Natural killer cell (primary cell): ENCODE results near the gene PAX4. TPM values are rescaled to one million over a fixed set of nuclear protein-coding genes. Genes with fewer than 3 reads are reported as not detected.

ENCODE experiments used
- ATAC-seq, 3 donors: fragments of 150-1000 bp in 2 of 3; fragments of 200-7000 bp in 1 of 3; cut with Tn5 transposase; 1 replicate in 1 of 3; 2 replicates in 2 of 3; pipeline ENCODE4 v1.10.0; 2021; ENCODE audit warnings: mild to moderate bottlenecking in 2 of 3, moderate library complexity in 2 of 3
- DNase-seq, 2 donors: peaks; one replicate each; pipeline versions ENCODE4 v3.0.0 to v3.0.0-alpha.2; 2013 to 2021; ENCODE audit warnings: mixed read lengths in 1 of 2
- H3K27ac ChIP-seq: one replicate; pipeline ENCODE4 v1.5.1; 2013; ENCODE audit warnings: mild to moderate bottlenecking, low read length
- H3K27me3 ChIP-seq: one replicate; pipeline ENCODE4 v1.6.1; 2013; ENCODE audit warnings: low read length; ENCODE audit not compliant: control insufficient read depth, insufficient read depth
- H3K36me3 ChIP-seq: one replicate; pipeline ENCODE4 v1.6.1; 2013; ENCODE audit warnings: low read length; ENCODE audit not compliant: control insufficient read depth, insufficient read depth
- H3K4me1 ChIP-seq: one replicate; pipeline ENCODE4 v1.6.1; 2013; ENCODE audit warnings: low read length; ENCODE audit not compliant: control insufficient read depth, insufficient read depth
- H3K4me3 ChIP-seq: one replicate; pipeline ENCODE4 v1.5.1; 2013; ENCODE audit warnings: low read length
- H3K9me3 ChIP-seq: one replicate; pipeline ENCODE4 v1.6.1; 2013; ENCODE audit warnings: low read length; ENCODE audit not compliant: control insufficient read depth, insufficient read depth
- H3K27ac Mint-ChIP-seq, 2 donors: one replicate each; pipeline ENCODE4 v1.8.0; 2022; ENCODE audit warnings: mild to moderate bottlenecking in 2 of 2, mixed read lengths in 2 of 2, moderate library complexity in 1 of 2
- H3K27me3 Mint-ChIP-seq, 2 donors: one replicate each; pipeline ENCODE4 v1.8.0; 2022; ENCODE audit warnings: low read depth in 2 of 2, mixed read lengths in 2 of 2
- H3K36me3 Mint-ChIP-seq: one replicate; pipeline ENCODE4 v1.8.0; 2022; ENCODE audit warnings: mixed read lengths
- H3K4me1 Mint-ChIP-seq, 2 donors: one replicate each; pipeline ENCODE4 v1.8.0; 2022; ENCODE audit warnings: mixed read lengths in 2 of 2
- H3K4me3 Mint-ChIP-seq: one replicate; pipeline ENCODE4 v1.8.0; 2022; ENCODE audit warnings: mild to moderate bottlenecking, moderate library complexity, mixed read lengths
- H3K9me3 Mint-ChIP-seq, 2 donors: one replicate each; pipeline ENCODE4 v1.8.0; 2022; ENCODE audit warnings: mixed read lengths in 2 of 2
- CTCF ChIP-seq: fragments of 200-600 bp; IDR thresholded peaks from one replicate; pipeline ENCODE4 v1.8.0; 2022; ENCODE audit warnings: antibody characterized with exemption
- WGBS: methylation state at CpG from one replicate; pipeline ENCODE4 v1.1.7; 2013; ENCODE audit warnings: missing lambda C conversion rate; ENCODE audit not compliant: insufficient coverage; 5-methylcytosine and 5-hydroxymethylcytosine counted together
- intact Hi-C: fragments of 100-400 bp; cut with micrococcal nuclease; formaldehyde crosslinking; loops from one replicate; pipeline ENCODE4 v1.14.2; 2022
- total RNA-seq, 4 donors: library from RNA; stranded (reverse); fragments of 120-200 nt in 1 of 4; gene quantifications; one replicate each; pipeline versions ENCODE4 v1.2.3 to v1.2.4, GENCODE V29; 2013 to 2022

Gene PAX4
- total RNA-seq, 3 donors from 2014 or later (not counting 1 experiment from before 2014, with no cell fraction given), result not detected

- intact Hi-C loops, result no loop called here
- 98% methylated on average over 7 of the region's 7 CpGs for WGBS
- peaks cover 51 to 65% of the 10 kb centered on the region in 2 donors for H3K4me1 Mint-ChIP-seq
These were observed 48.0 kb upstream of the PAX4 start for GRCh38 chr7:127665922-127666321.

GRCh38 chr7:127658970-127659630 is 41.2 kb upstream of the PAX4 start:
- Histone ChIP-seq H3K27ac (no peak overlapping the region), H3K36me3 (peaks cover 11% of the 10 kb centered on the region), H3K4me1 (no peaks in the 10 kb centered on the region), H3K27me3 (no peaks in the 10 kb centered on the region), H3K4me3 (no peak overlapping the region), H3K9me3 (no peaks in the 10 kb centered on the region)
- intact Hi-C loops, result no loop called here
- TF ChIP-seq CTCF, result no peak
- no peak for ATAC-seq
- no peaks in the 10 kb centered on the region for H3K27me3 Mint-ChIP-seq
- 29% methylated on average over 1 of the region's 3 CpGs for WGBS
- no peak overlapping the region for H3K4me3 Mint-ChIP-seq
- no peaks in the 10 kb centered on the region for H3K36me3 Mint-ChIP-seq
- H3K27ac Mint-ChIP-seq, result no peak overlapping the region
- H3K4me1 Mint-ChIP-seq, result peaks cover 43 to 72% of the 10 kb centered on the region in 2 donors
- no peak for DNase-seq
- no peaks in the 10 kb centered on the region for H3K9me3 Mint-ChIP-seq

More at GRCh38 chr7:127665922-127666321, 48.0 kb upstream of the PAX4 start:
- H3K36me3 ChIP-seq, result peaks cover 2% of the 10 kb centered on the region
- DNase-seq, result no peak
- H3K27ac Mint-ChIP-seq, result no peak overlapping the region
- H3K9me3 ChIP-seq, result no peaks in the 10 kb centered on the region
- TF ChIP-seq CTCF, result no peak
- no peak overlapping the region for H3K4me3 Mint-ChIP-seq
- no peaks in the 10 kb centered on the region for H3K4me1 ChIP-seq
- no peak for ATAC-seq
- no peaks in the 10 kb centered on the region for H3K27me3 Mint-ChIP-seq
- no peak overlapping the region for H3K4me3 ChIP-seq
- H3K36me3 Mint-ChIP-seq, result no peaks in the 10 kb centered on the region
- no peaks in the 10 kb centered on the region for H3K27me3 ChIP-seq
- no peaks in the 10 kb centered on the region for H3K9me3 Mint-ChIP-seq
- H3K27ac ChIP-seq, result no peak overlapping the region

GRCh38 chr7:127657500-127657899 is 39.6 kb upstream of the PAX4 start:
- peaks cover 11% of the 10 kb centered on the region for H3K36me3 ChIP-seq
- no peaks in the 10 kb centered on the region for H3K27me3 ChIP-seq
- H3K36me3 Mint-ChIP-seq, result no peaks in the 10 kb centered on the region
- no peak overlapping the region for H3K4me3 ChIP-seq
- H3K27ac Mint-ChIP-seq, result no peak overlapping the region
- H3K27ac ChIP-seq, result no peak overlapping the region
- no peak overlapping the region for H3K4me3 Mint-ChIP-seq
- no peaks in the 10 kb centered on the region for H3K27me3 Mint-ChIP-seq
- no peaks in the 10 kb centered on the region for H3K9me3 Mint-ChIP-seq
- DNase-seq, result no peak
- TF ChIP-seq CTCF, result no peak
- ATAC-seq, result no peak
- intact Hi-C loops, result no loop called here
- WGBS, result 98% methylated on average over 3 of the region's 3 CpGs
- H3K4me1 Mint-ChIP-seq, result peaks cover 53 to 81% of the 10 kb centered on the region in 2 donors
- no peaks in the 10 kb centered on the region for H3K9me3 ChIP-seq
- peaks cover 9% of the 10 kb centered on the region for H3K4me1 ChIP-seq

GRCh38 chr7:127655720-127656119 is 37.8 kb upstream of the PAX4 start:
- ATAC-seq, result no peak

More at GRCh38 chr7:127655720-127656119, 37.8 kb upstream of the PAX4 start:
- Histone ChIP-seq H3K27ac (no peak overlapping the region), H3K4me3 (no peak overlapping the region), H3K27me3 (no peaks in the 10 kb centered on the region), H3K4me1 (peaks cover 21% of the 10 kb centered on the region), H3K9me3 (no peaks in the 10 kb centered on the region), H3K36me3 (peaks cover 10% of the 10 kb centered on the region)
- DNase-seq, result no peak
- WGBS, result 100% methylated on average over 1 of the region's 2 CpGs
- no peaks in the 10 kb centered on the region for H3K36me3 Mint-ChIP-seq
- H3K27ac Mint-ChIP-seq, result no peak overlapping the region
- H3K9me3 Mint-ChIP-seq, result no peaks in the 10 kb centered on the region
- peaks cover 63 to 84% of the 10 kb centered on the region in 2 donors for H3K4me1 Mint-ChIP-seq
- no peak for TF ChIP-seq CTCF
- H3K4me3 Mint-ChIP-seq, result no peak overlapping the region
- no peaks in the 10 kb centered on the region for H3K27me3 Mint-ChIP-seq
- intact Hi-C loops, result no loop called here
